GM19193 (cell line): ENCODE results near the gene EDARADD.

Experiments used
- POLR2A ChIP-seq: IDR thresholded peaks from 4 replicates; pipeline ENCODE4 v1.6.1; 2011; ENCODE audit not compliant: insufficient read depth, insufficient read length; ENCODE audit errors: extremely low read depth

Gene EDARADD

GRCh38 chr1:236393681-236394481 is at the start of gene EDARADD:
Gene EDARADD (plus strand): TSS chr1:236394286. CDS start chr1:236394445, 159 bp downstream.
- no peak for TF ChIP-seq POLR2A

GRCh38 chr1:236345728-236346127 is 48.4 kb upstream of the EDARADD start:
- TF ChIP-seq POLR2A: no peak

- TF ChIP-seq POLR2A: no peak
These were observed 46.0 kb upstream of the EDARADD start for GRCh38 chr1:236348071-236348470.

GRCh38 chr1:236350308-236350707 is 43.8 kb upstream of the EDARADD start:
- TF ChIP-seq POLR2A: no peak

DNA sequence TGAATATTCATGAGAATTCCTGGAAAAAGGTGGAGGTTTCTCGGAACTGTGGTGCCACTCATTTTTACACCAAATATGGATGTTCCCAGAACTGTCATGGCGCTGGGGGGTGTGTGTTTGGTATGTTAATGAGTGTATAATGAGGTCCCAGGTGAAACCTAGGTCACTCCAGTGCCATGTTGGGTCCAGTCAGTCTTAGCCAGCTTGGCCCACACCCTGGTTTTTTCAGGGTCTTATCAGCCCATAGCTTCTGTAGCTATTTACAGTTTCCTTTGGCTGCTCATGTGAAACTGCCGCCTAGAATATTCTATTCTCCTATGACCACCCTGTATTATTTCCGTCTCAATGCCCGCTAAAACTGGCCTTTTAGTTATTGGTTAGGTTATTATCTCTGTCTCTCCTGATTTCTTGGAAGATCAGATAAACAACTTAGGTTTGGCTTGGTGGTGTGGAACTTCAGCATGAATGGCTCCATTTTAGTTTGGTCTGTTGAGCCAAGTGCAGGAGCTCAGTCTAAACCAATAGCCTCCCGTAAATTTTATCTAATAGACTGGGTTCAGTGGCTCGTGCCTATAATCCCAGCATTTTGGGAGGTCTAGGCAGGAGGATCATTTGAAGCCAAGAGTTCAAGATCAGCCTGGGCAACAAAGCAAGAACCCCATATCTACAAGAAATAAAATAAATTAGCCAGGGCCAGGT is 42.1 kb upstream of the EDARADD start:
- no peak for TF ChIP-seq POLR2A

- TF ChIP-seq POLR2A: no peak
These were observed 40.3 kb upstream of the EDARADD start for GRCh38 chr1:236353813-236354212.

DNA sequence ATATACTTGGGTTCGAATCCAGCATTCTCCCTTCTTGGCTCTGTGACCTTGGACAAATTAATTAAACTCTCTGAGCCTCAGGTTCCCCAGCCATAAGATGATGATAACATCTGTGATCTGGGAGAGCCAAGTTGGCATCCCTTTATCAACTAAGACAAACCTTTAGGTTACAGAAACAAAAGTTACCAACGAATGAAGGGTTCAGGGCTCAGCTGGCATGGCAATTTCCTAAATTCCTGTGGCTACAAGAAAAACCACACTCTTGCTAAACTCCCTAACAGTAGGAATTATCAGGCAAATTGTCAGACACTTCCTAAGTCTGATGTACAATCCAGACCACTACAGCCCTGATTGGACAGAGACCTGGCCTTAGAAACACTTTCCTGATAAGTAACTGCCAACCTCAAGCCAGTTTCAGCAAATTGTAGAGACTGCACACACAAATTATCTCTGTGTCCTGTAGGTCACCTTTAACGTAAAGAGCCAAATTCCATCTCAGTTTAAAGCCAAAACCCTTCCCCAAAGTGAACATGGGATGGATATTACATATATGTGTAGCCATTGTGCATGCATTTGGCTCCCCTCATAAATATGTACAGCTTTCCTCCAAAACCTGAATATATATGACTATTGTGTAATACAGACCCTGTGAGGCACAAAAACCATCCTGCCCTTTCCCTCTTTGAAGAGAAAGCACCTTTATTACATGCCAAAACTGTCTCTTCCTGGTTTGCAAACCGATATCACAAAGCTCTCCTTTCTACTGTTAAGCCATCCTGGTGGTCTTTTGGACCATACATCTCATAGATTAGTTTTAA is 39.5 kb upstream of the EDARADD start:
- no peak for TF ChIP-seq POLR2A

- no peak for TF ChIP-seq POLR2A
These were observed 37.9 kb upstream of the EDARADD start for GRCh38 chr1:236356141-236356540.

GRCh38 chr1:236361909-236362590 is 32.0 kb upstream of the EDARADD start:
- TF ChIP-seq POLR2A: no peak

DNA sequence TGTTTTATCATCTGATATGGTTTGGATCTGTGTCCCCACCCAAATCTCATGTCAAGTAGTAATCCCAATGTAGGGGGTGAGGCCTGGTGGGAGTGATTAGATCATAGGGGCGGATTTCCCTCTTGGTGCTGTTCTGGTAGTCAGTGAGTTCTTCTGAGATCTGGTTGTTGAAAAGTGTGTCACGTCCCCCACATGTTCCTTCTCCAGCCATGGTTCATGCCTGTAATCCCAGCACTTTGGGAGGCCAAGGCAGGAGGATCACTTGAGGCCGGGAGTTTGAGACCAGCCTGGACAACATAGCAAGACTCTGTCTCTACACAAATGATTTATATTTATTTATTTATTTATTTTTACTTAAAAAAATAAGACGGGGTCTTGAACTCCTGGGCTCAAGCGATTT is 30.8 kb upstream of the EDARADD start:
- TF ChIP-seq POLR2A: no peak

DNA sequence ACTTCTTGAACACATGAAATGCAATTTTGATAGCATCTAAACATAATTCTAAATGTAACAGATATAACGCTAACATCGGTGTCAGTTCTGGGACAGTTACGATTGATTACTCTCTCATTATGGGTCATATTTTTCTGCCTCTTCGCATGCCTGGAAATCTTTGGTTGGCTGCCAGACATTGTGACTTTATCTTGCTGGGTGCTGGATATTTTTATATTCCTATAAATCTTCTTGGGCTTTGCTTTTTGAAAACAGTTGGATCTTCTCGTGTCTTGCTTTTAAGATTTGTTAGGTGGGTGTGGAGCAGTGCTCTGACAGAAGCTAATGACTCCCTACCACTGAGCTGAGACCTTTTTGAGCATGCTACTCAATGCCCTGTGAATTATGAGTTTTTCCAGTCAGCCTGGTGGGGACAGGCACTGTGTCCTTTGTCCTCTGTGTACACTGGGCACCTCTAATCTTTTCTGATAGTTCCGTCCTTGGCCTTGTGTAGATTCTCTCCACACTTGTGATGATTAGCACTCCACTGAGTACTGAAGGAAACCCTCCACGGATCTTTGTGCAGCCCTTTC is 28.0 kb upstream of the EDARADD start:
- no peak for TF ChIP-seq POLR2A

GRCh38 chr1:236370420-236370819 is 23.7 kb upstream of the EDARADD start:
- TF ChIP-seq POLR2A: no peak

GRCh38 chr1:236371083-236371482 is 23.0 kb upstream of the EDARADD start:
- no peak for TF ChIP-seq POLR2A

- TF ChIP-seq POLR2A: no peak
These were observed 16.1 kb upstream of the EDARADD start for GRCh38 chr1:236377832-236378535.
